Caco-2 (cell line): ENCODE results near the gene KLK11. TPM values are rescaled to one million over a fixed set of nuclear protein-coding genes. Genes with fewer than 3 reads are reported as not detected.
A peak's percentile ranks its signal among the peaks of the same experiment; 100 is the strongest.

Experiments
- BruUV-seq: library from RNA; stranded (reverse); fragments of 400-500 nt; replicated peaks from 2 replicates; lab custom pipeline; 2021; lab: Mats Ljungman, UMichigan
- CTCF ChIA-PET: fragments of 300-600 bp; sonication (Branson Sonifier 250); formaldehyde crosslinking; loops from one replicate; lab custom pipeline; 2022; ENCODE audit warnings: antibody characterized with exemption; lab: Charles Lee
- POLR2A ChIA-PET: fragments of 300-600 bp; sonication (Branson Sonifier 250); formaldehyde crosslinking; loops from one replicate; lab custom pipeline; 2022; ENCODE audit warnings: antibody characterized with exemption; lab: Charles Lee
- DNase-seq, 2 experiments: peaks; one replicate each; pipeline versions ENCODE4 v3.0.0 to v3.0.0-alpha.2; 2020 to 2022
- H3K27me3 ChIP-seq: replicated peaks from 2 replicates; pipeline ENCODE4 v1.6.0; 2011; ENCODE audit warnings: low read length; ENCODE audit not compliant: control insufficient read depth, insufficient read depth
- H3K36me3 ChIP-seq: 2 replicates; pipeline ENCODE4 v1.5.1; 2011; ENCODE audit warnings: low read length; ENCODE audit not compliant: control insufficient read depth, insufficient read depth
- H3K4me1 ChIP-seq: fragments of 250-450 bp; sonication (Bioruptor Pico); 2 replicates; pipeline ENCODE4 v1.5.1; 2020; ENCODE audit warnings: mild to moderate bottlenecking
- H3K4me3 ChIP-seq: 2 replicates; pipeline ENCODE4 v1.5.1; 2011; ENCODE audit warnings: low read depth, mild to moderate bottlenecking, control low read depth, low read length
- H3K9me3 ChIP-seq: fragments of 250-450 bp; sonication (Bioruptor Pico); 2 replicates; pipeline ENCODE4 v1.5.1; 2020; ENCODE audit warnings: mild to moderate bottlenecking, moderate library complexity
- H3K27ac Mint-ChIP-seq: one replicate; pipeline ENCODE4 v1.8.0; 2022; ENCODE audit warnings: mixed read lengths; ENCODE audit not compliant: unreplicated experiment
- H3K27me3 Mint-ChIP-seq: one replicate; pipeline ENCODE4 v1.8.0; 2022; ENCODE audit warnings: mixed read lengths; ENCODE audit not compliant: insufficient read depth, unreplicated experiment
- H3K36me3 Mint-ChIP-seq: one replicate; pipeline ENCODE4 v1.8.0; 2022; ENCODE audit warnings: mild to moderate bottlenecking, mixed read lengths; ENCODE audit not compliant: insufficient read depth, unreplicated experiment
- H3K4me1 Mint-ChIP-seq: one replicate; pipeline ENCODE4 v1.8.0; 2022; ENCODE audit warnings: low read depth, mixed read lengths; ENCODE audit not compliant: unreplicated experiment
- H3K4me3 Mint-ChIP-seq: one replicate; pipeline ENCODE4 v1.8.0; 2022; ENCODE audit warnings: mild to moderate bottlenecking, moderate library complexity, mixed read lengths; ENCODE audit not compliant: unreplicated experiment
- H3K9me3 Mint-ChIP-seq: one replicate; pipeline ENCODE4 v1.8.0; 2022; ENCODE audit warnings: mixed read lengths; ENCODE audit not compliant: unreplicated experiment
- intact Hi-C: fragments of 100-400 bp; cut with micrococcal nuclease; formaldehyde crosslinking; loops from one replicate; pipeline ENCODE4 v1.10.0; 2022; ENCODE audit not compliant: unreplicated experiment
- total RNA-seq: library from RNA; stranded (reverse); gene quantifications from 2 replicates; pipeline ENCODE4 v1.2.3, GENCODE V29; 2022
- TF ChIP-seq, protein P1 (sequence below), 2 experiments: fragments of 200-600 bp in 1 of 2; IDR thresholded peaks; 1 replicate in 1 of 2; 2 replicates in 1 of 2; pipeline versions ENCODE4 v1.5.1 to v1.8.0; 2011 to 2022; ENCODE audit warnings: antibody characterized with exemption in 1 of 2, control low read depth in 1 of 2, inconsistent platforms in 1 of 2, low read depth in 1 of 2, low read length in 1 of 2, mild to moderate bottlenecking in 1 of 2, moderate library complexity in 1 of 2; ENCODE audit not compliant: insufficient read depth in 1 of 2, severe bottlenecking in 1 of 2, unreplicated experiment in 1 of 2

Gene KLK11
- total RNA-seq, 1 experiment from 2014 or later = not detected

DNA sequence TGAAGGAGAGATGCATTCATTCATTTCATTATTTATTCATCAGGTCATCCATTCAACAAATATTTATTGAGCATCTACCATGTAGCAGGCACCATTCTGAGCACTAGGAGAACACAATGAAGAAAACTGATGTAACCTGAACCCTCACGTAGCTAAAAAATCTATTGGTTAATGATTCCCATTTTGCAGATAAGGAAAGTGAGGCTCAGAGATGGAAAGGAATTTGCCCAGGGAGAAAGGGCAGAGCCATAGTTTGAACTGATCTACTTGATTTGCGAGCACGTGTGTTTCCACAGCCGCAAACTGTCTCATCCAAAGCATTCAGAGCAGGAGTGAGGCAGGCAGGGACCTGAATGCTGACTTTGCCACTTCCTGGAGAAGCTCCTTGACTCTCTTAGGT, 27.7 kb downstream of the KLK11 start:
- ChIA-PET CTCF (no interaction called here), POLR2A (interaction anchor here (0.6 kb wide), 1 partner anchor 10 kb away, joined by 6 read pairs; no protein-coding TSS in a partner anchor)
- intact Hi-C loops = no loop called here
- H3K27ac Mint-ChIP-seq = no peak overlapping the region
- no peaks in the 10 kb centered on the region for H3K27me3 ChIP-seq
- no peak overlapping the region for H3K4me3 Mint-ChIP-seq
- no TSS peak for BruUV-seq
- TF ChIP-seq, protein P1, sequence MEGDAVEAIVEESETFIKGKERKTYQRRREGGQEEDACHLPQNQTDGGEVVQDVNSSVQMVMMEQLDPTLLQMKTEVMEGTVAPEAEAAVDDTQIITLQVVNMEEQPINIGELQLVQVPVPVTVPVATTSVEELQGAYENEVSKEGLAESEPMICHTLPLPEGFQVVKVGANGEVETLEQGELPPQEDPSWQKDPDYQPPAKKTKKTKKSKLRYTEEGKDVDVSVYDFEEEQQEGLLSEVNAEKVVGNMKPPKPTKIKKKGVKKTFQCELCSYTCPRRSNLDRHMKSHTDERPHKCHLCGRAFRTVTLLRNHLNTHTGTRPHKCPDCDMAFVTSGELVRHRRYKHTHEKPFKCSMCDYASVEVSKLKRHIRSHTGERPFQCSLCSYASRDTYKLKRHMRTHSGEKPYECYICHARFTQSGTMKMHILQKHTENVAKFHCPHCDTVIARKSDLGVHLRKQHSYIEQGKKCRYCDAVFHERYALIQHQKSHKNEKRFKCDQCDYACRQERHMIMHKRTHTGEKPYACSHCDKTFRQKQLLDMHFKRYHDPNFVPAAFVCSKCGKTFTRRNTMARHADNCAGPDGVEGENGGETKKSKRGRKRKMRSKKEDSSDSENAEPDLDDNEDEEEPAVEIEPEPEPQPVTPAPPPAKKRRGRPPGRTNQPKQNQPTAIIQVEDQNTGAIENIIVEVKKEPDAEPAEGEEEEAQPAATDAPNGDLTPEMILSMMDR (IDR thresholded peaks at IDR 0.05; ENCODE audit: insufficient read depth in 1 of 2, low read depth in 1 of 2, low read length in 1 of 2, severe bottlenecking in 1 of 2, unreplicated experiment in 1 of 2) = no peak
- H3K27me3 Mint-ChIP-seq = no peaks in the 10 kb centered on the region
- no peaks in the 10 kb centered on the region for H3K4me1 ChIP-seq
- peaks cover 9% of the 10 kb centered on the region for H3K9me3 Mint-ChIP-seq
- H3K4me3 ChIP-seq = no peak overlapping the region
- no peaks in the 10 kb centered on the region for H3K4me1 Mint-ChIP-seq
- no peaks in the 10 kb centered on the region for H3K36me3 ChIP-seq
- no peaks in the 10 kb centered on the region; the same call in 1 of the 2 replicates for H3K9me3 ChIP-seq
- DNase-seq = no peak
- H3K36me3 Mint-ChIP-seq = no peaks in the 10 kb centered on the region

DNA sequence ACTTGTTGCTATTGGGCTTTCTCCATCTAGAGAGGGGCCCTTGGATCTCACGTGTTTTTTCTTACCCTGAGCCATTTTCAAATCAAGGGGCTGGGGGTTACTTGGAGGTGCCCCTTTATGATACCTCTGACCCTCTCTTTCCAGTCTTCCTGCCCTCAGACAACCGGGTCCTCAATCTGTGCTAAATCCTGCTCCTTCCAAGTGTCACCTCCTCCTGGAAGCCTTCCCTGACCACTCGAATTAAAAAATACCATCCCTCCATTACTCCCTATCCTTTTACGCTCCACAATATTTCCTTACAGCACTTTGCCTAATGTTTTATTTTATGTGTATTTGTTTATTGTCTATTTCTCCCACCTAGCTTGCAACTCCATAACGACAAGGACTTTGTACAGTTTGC, 28.4 kb downstream of the KLK11 start:
- CTCF ChIA-PET = no interaction called here

DNA sequence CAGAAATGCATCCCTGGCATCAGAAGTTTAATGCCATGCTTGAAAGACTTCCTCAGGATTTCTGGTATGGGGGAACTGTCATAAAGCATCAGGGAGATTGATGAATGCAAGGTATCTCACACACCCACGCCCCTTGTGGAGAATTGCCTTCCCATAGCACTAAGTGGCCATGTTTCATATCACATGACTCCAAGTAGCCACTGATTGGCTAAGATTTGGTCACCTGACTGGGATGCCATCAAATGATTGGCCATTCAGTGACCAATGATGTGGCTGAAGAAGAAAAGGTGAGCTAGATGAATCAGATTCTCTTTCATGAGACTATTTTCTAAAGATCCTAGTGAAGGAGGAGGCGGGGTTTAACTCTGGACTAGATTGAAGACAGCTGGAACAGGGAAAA, 32.3 kb downstream of the KLK11 start:
- ChIA-PET POLR2A (no interaction called here), CTCF (no interaction called here)
- BruUV-seq = no TSS peak
- Histone ChIP-seq H3K27me3 (no peaks in the 10 kb centered on the region), H3K9me3 (no peaks in the 10 kb centered on the region; the same call in 1 of the 2 replicates), H3K36me3 (no peaks in the 10 kb centered on the region), H3K4me3 (no peak overlapping the region), H3K4me1 (no peaks in the 10 kb centered on the region)
- H3K36me3 Mint-ChIP-seq = no peaks in the 10 kb centered on the region
- peak in 1 of 2 experiments; percentile 24 for DNase-seq
- no peaks in the 10 kb centered on the region for H3K4me1 Mint-ChIP-seq
- peaks cover 9% of the 10 kb centered on the region for H3K9me3 Mint-ChIP-seq
- no peak overlapping the region for H3K4me3 Mint-ChIP-seq
- no peak overlapping the region for H3K27ac Mint-ChIP-seq
- TF ChIP-seq, protein P1 (IDR thresholded peaks at IDR 0.05; ENCODE audit: insufficient read depth in 1 of 2, low read depth in 1 of 2, low read length in 1 of 2, severe bottlenecking in 1 of 2, unreplicated experiment in 1 of 2) = no peak
- intact Hi-C loops = no loop called here
- peaks cover 9% of the 10 kb centered on the region for H3K27me3 Mint-ChIP-seq

More for the DNA sequence above, 28.4 kb downstream of the KLK11 start:
- intact Hi-C loops = no loop called here
- no peaks in the 10 kb centered on the region for H3K4me1 ChIP-seq
- TF ChIP-seq, protein P1 (IDR thresholded peaks at IDR 0.05; ENCODE audit: insufficient read depth in 1 of 2, low read depth in 1 of 2, low read length in 1 of 2, severe bottlenecking in 1 of 2, unreplicated experiment in 1 of 2) = no peak
- Mint-ChIP-seq H3K9me3 (peaks cover 9% of the 10 kb centered on the region), H3K4me1 (no peaks in the 10 kb centered on the region), H3K4me3 (no peak overlapping the region), H3K27me3 (no peaks in the 10 kb centered on the region), H3K27ac (no peak overlapping the region), H3K36me3 (no peaks in the 10 kb centered on the region)
- H3K27me3 ChIP-seq = no peaks in the 10 kb centered on the region
- no peaks in the 10 kb centered on the region for H3K36me3 ChIP-seq
- no peak for DNase-seq
- H3K4me3 ChIP-seq = no peak overlapping the region
- no peaks in the 10 kb centered on the region; the same call in 1 of the 2 replicates for H3K9me3 ChIP-seq
- POLR2A ChIA-PET = no interaction called here
- no TSS peak for BruUV-seq
